GM18507 (cell line): ENCODE results near the gene YBEY.

Experiments used
- DNase-seq: peaks from one replicate; pipeline ENCODE4 v3.0.0; 2011; ENCODE audit warnings: low read depth; ENCODE audit not compliant: insufficient read length; ENCODE audit errors: extremely low spot score
- FAIRE-seq: peaks from 2 replicates; lab custom pipeline; 2011; peaks lifted over from hg19 to GRCh38; lab: Jason Lieb, UNC

The YBEY gene

DNA sequence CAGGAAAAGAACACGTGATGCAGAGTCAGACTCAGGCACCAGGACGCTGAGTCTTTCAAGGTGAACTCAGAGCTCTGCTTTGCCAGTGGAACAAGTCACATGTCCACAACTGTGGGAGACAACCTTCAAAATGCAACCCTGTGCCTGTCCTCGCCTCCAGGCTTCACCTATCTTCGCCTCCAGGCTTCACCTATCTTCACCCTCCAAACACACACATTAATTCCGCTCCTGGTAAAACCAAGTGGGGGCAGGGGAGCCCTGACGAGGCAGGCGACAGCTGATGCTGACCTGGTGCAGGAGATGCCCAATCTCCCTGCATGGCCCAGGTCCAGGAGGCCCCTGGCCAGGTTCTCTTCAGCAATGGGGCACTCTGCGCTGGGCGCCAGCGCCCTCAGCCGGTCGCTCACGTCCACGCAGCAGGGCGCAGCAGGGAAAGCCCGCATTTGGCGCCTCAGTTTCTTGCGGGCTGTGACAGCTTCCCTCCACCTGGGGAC, 29.6 kb upstream of the YBEY start:
- FAIRE-seq, result no peak
- no peak for DNase-seq

DNA sequence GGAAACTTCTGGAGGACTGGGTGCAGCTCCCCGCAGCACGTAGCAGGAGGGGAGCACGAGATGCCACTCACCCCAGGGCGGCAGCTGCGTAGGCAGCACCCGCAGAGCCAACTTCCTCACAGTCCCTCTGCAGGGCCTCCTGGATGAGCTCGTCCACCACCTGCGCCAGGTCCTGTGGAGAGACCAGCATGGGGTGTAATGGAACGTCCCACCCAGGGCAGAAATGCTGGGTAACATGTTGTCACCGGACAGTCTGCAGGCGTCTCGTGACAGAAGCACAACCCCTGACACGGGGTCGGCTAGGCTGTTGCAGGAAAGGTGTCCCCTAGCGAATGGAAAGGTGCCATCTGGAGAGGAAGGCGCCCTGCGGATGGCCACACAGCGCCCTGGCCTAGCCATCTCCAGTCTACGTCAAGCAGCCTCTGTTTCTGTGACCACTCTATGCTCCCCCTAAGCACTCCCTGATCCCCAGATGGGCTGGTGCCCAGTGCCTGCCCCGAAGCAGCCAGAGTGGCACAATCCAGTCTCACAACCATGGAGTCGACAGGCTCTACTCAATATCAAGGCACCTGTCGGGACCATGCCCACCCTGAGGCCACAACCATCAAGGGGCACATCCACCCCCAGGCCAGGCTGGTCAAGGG, 22.0 kb upstream of the YBEY start:
- no peak for FAIRE-seq
- DNase-seq, result no peak

DNA sequence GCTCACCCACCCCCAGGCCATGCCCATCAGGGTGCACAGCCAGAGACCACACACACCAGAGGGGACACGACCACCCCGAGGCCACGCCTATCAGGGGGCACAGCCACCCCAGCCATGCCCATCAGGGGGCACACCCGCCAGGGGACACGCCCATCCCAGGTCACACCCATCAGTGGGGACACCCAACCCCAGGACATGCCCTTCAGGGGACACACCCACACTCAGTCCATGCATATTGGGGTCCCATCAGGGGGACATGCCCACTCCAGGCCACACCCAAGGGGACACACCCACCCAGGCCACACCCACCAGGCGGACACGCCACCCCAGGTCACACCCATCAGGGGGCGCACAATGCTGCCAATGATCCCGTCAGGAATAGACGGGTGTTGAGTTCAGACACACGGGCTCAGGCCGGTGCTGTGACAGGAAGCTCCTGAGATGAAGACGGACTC, 21.4 kb upstream of the YBEY start:
- DNase-seq, result no peak
- no peak for FAIRE-seq

DNA sequence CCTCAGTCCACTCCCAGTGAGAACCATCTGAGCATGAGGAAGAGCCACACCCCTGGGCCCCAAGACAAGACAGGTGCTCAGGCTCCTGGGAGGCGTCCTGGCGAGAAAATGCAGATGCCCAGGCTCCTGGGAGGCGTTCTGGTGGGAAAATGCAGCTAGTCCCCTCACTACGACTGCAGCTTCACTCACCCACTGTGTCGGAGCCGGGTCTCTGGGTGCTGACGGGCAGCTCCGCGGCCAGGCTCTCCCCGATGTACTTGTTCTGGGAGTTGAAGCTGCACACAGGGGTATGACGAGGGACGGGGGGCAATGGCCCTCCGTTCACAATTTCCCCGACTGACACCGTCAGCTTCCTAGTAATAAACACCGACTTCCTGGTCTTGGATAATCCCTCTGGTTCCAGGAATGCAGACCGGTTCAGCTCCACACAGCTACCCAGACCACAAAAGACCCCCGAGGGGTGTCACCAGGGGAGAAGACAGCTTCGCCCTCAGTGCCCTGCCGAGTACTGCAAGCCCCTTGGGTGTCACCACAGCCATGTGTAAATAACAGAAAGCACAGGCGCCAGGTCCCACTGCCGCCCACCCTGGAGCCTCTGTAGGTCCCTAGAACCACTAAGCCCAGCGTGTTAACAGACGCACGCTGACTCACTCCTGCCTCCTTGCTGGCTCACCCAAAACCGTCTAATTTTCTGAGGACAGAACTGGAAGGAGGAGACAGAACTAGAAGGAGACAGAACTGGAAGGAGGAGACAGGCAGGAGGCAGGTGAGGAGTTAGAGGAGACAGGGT, 20.2 kb upstream of the YBEY start:
- DNase-seq, result no peak
- FAIRE-seq, result no peak

DNA sequence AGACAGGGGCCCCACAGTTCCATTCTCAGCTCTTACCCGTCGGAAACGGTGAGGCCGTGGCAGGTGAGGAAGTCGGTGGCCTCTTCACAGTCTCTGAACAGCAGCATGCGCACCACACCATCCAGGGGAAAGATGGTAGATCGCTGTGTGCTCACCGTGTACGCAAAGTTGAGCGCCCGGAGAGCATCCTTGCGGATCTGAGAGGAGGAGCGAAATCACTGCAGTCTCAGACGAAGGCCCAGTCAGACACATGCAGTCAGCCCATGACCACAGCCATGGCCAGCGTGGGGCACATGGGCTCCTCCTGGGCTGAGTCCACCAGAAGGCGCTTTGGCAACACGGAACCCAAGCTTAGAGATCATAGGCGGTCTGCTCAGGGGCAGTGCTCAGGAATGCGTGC, 19.2 kb upstream of the YBEY start:
- DNase-seq (no peak), FAIRE-seq (no peak)

DNA sequence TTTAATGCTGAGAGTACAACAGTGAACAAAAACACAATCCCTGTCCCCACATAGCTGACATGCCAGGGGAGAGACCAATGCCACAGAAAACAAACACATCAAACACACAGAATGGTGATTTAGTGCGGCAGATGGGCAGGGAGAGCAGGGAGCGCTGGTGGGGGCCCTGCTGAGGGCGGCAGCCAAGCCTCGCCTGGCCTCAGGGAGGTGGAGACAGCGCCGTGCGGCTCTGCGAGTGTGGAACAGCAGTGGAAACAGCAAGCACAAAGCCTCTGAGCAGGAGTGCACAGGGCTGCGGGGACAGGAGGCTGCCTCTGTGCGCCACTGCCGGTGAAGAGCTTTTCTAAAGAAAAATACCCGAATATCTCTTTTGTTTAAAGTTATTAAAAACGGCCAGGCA, 17.8 kb upstream of the YBEY start:
- DNase-seq (no peak), FAIRE-seq (no peak)

DNA sequence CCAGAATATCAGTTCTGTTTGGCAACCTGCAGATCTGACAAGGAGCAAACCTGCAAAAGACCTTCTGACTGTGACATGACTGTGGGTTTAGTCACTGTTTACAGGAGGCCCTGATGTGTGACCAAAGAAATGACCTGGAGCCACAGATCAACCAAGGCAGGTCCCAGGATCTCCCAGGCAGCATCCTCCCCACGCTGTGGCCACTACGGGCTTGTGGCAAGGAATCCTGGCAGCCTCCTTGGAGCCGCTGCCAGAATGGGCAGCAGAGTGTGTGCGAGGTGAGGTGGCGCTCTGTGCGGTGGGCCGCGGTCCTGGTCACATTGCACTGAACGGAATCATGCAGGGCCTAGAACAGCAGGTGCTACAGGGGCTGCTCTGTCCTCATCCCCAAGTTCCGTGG, 16.7 kb upstream of the YBEY start:
- no peak for FAIRE-seq
- DNase-seq, result no peak

DNA sequence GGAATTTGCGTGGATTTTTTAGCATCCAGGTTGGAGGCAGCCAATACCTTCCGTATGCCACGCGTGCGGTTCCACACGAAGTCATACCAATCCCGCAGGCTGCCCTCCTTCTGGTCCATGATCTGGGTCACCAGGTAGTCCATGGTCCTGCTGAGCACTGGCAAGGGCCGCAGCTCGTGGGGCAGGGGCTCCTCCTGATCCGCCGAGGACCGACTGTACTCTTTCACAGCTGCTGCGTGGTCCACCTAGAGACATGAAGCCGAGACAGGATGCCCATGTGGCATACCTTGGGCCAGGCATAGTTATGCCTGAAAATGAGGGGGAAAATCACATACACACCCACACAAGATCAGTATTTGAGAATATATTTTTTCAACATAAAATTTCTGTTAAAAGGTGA, 12.8 kb upstream of the YBEY start:
- FAIRE-seq (no peak), DNase-seq (no peak)

DNA sequence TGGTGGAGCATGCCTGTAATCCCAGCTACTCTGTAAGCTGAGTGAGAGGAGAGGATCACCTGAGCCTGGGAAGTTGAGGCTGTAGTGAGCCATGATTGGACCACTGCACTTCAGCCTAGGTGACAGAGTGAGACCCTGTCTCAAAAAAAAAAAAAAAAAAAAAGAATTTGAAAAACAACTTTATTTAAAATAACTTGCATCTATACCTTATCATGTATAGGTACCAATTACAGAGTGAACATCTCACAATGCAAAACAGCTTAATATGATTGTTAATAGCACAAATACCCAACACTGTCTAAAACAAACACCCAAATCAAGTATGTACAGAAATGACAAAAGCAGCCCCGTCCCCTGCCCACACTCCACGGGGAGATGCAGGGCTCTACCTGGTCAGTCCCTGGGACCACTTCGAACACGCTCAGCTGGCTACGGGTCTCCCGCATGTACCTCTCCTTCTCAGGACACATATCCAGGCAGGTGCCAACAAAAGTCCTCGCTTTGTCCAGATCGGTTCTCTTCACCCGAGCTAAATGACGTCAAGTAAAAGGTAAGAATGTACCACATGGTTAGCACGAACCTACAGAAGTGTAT, 11.2 kb upstream of the YBEY start:
- FAIRE-seq, result no peak
- DNase-seq, result no peak

DNA sequence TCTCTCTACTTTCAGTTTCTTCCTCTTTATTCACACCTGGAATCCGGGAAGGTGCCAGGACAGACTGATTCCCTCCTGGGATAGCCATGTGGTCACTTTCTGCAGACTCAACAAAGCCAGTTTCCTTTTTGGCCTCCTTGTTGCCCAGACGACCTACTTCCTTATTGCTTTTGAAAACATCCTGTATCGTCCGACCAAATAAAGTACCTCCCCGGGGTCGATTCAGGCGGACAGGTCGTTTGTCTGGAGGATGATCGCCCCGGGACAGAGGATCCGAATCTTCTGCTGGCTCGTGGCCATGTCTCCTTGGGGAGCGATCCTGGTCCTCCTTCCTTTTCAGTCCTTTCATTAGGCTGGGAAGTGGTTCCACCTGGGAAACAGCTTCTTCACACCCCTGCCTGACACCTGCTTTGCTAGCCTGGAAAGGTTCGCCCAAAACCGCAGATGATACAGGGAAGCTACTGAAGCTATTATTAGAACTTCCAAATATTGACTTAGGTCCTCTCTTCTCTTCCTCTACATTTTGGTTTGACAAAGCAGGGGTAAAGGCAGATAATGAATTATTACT, 2.0 kb upstream of the YBEY start:
- FAIRE-seq (no peak), DNase-seq (no peak)

DNA sequence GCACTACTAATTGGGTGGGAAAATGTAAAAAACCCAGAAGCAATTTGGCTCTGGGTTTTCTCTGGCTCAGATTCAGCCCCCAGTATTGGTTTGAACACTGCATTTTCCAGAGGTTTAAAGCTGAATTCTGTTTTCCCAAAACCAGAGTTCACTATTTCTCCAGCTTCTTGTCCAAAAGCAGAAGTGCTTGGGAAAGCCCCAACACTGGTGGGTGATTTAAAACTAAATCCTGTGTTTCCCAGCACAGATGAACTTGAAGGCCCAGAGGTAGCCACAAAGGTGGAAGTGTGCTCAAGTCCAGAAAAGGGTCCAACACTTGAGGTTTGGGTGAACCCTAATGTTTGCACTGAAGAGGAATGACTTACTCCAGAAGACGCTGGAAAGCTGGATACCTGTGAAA, 1.4 kb upstream of the YBEY start:
- FAIRE-seq (no peak), DNase-seq (no peak)

DNA sequence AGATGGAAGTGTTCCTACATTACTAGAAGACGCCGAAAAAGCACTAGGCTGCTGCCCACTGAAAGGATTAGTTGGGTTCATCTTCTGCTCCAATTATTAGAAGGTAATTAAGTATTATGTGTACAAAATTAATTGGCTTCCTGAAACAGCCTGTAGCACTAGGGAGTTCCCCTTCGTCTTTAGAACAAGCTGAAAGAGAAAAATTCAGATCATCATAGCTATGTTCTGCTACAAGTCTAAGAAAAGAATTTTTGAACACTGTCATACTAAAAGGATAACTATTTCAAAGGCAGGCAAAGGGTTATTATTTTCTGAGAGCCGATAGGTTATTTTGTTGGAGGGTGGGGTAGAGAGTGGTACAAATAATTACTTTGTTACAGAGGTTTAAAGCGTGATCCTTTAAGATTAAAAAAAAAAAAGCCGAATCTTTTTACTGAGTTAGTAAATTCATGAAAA, 908 bp upstream of the YBEY start, which contains the start of gene MCM3AP:
Gene MCM3AP (minus strand): TSS at position 406 of the 456 bp plus-strand sequence. CDS start 325 bp downstream, at position 81.
- DNase-seq, result no peak
- no peak for FAIRE-seq

DNA sequence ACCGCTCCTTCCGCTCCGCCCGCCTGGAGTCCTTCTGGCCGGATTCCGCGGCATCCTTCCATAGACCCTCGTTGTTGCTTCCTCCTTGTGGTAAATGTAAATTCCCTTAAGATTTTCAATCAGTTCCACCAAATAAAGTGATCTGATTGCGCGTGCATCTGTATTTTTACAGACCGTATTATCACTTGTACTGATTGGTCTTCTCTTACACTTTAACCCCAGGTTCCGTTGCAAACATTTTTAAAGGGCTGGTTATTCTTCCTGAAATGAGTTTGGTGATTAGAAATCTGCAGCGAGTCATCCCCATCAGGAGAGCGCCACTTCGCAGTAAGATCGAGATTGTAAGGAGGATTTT, 483 bp downstream of the YBEY start:
- DNase-seq (peak; percentile 20), FAIRE-seq (no peak)

DNA sequence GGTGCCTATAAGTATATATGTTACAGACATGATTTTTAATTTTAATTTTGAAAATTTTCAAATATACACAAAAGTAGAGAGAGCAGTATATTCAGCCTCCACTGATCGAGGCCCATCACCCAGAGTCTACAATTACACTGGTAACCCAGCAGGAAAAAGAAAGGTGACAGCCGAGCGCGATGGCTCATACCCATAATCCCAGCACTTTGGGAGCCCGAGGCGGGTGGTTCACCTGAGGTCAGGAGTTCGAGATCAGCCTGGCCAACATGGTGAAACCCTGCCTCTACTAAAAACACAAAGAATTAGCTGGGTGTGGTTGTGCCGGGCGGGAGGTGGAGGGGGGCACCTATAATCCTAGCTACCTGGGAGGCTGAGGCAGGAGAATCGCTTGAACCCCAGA, 1.4 kb downstream of the YBEY start:
- FAIRE-seq, result no peak
- DNase-seq, result no peak

DNA sequence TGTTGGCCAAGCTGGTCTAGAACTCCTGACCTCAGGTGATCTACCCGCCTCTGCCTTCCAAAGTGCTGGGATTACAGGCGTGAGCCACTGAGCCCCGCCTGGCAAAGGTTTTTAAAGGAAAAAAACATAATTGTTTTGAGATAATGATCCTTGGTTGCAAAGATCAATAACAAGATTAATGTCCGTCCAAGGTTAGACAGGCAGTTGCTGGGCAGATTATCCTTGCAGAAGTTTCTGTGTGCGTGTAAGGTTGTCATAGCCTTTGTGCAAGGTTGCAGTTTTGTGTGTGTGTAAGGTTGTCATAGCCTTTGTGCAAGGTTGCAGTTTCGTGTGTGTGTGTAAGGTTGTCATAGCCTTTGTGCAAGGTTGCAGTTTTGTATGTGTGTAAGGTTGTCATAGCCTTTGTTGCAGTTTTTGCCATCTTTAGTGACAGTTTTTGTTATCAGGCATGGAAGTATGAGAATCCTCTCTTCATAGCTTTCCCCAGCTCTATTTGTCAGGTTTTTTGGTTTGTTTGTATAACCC, 3.6 kb downstream of the YBEY start:
- no peak for FAIRE-seq
- DNase-seq, result no peak

DNA sequence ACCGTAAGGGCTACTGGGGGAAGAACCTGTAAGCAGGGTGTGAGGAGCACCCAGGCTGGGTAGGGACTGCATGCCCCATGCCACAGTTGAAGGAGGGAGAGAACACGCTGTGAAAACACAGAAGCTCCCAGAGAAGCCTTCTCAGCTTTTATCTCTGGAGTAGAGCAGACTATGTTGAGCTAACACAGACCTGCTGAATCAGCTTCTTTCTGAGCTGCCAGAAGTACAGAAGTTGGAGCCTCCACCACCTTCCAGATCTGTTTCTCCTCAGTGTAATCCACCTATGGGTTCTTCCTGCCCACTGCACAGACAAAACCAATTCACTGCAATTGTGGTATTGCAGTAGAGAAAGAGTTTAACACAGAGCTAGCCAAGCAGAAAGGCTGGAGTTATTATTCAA, 5.4 kb downstream of the YBEY start:
- FAIRE-seq, result no peak
- no peak for DNase-seq

DNA sequence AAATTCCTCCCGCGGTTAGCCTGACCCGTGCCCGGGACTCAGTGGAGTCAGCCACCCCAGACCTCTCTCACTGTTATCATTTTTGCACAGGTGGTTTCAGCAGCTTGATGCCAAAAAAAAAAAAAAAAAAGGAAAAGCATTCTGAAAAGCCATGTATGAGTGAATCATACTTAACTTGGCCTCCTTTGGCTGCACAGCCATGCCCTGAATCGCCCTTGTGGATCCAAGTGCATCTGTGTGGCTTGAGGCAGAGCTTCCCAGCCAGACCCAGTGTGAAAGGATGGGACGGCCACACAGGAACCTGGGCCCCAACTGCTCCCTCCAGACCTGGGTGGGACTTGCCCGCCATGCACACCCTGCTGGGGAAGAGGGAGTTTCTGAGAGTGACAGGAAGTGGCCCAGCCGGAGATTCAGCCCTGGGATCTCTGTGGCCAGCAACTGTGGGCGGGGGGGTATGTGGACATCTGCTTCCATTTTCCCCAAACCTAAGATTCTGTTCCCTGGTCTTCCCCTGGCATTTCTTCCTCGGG, 8.6 kb downstream of the YBEY start:
- FAIRE-seq (no peak), DNase-seq (no peak)

DNA sequence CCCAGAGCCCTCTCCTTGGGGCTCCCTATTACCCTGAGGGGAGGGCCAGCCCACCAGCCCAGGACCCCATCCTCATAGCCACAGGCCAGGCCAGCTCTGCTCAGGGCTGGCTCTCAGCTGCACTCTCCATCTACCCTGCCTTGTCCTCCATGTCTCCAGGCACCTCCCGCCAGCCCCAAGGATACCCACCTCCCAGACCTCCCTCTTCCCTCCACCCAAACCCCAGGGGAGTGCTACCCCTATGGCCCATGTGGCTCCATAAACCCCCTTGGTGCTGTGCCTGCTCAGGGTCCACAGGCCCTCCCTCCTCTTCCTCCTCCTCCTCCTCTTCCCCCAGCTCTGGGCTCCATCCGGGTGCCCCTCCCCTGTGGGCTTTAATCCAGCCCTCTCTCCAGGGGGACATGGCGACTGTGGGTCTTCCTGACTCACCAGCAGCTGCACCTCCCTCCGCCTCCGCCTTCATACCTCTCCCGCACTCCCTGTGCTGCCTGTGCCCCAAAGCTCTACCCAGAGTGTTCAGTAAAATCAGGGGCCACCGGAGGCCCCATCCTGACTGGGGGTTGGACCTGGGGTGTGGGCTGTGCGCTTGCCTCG, 9.1 kb downstream of the YBEY start:
- DNase-seq, result no peak
- no peak for FAIRE-seq

DNA sequence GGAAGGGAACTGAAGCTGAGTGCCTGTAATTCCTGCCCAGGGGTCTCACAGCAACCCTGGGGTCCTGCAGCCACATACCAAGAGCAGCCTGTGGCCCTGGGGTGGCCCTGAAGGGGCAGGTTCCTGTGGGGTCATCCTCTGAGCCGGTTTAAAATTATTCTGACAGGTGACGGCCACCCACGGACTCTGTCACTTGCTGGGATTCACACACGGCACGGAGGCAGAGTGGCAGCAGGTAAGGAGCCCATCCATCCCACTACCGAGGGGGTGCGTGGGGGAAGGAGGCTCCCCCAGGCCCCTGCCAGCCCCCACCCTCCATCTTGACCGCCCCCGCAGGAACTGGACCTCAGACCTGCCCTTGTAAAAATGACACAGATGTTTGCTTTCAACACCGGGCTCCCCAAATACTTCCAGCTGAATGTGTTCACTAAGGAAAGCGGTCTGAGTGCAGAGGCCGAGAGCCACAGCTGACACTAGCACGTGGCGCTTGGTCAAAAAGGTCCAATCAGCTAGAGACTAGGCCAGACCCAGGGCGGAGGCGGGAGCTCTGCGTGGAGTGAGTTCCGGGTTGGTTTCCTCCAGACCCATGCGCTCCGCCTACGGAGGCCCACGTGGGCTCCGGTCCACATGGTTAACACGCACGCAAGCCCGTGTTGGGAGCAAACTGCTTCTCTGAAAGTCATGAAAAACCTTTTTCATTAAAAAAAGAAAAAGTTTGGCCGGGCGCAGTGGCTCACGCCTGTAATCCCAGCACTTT, 10.0 kb downstream of the YBEY start:
- DNase-seq (no peak), FAIRE-seq (no peak)
